Duodenal mucosa (tissue), 2 donors: ENCODE results near the gene SERPING1.

ENCODE experiments used
- H3K27ac ChIP-seq: one replicate; pipeline ENCODE4 v1.7.0; 2013; ENCODE audit warnings: low read depth, low read length
- H3K27me3 ChIP-seq, 2 donors: one replicate each; pipeline ENCODE4 v1.7.0; 2013; ENCODE audit warnings: low read length in 2 of 2, control low read depth in 1 of 2; ENCODE audit not compliant: insufficient read depth in 2 of 2, control insufficient read depth in 1 of 2
- H3K36me3 ChIP-seq, 2 donors: one replicate each; pipeline ENCODE4 v1.7.0; 2013; ENCODE audit warnings: low read length in 2 of 2, control low read depth in 1 of 2; ENCODE audit not compliant: insufficient read depth in 2 of 2, control insufficient read depth in 1 of 2
- H3K4me1 ChIP-seq, 2 donors: one replicate each; pipeline ENCODE4 v1.7.0; 2013; ENCODE audit warnings: low read length in 2 of 2, control low read depth in 1 of 2; ENCODE audit not compliant: insufficient read depth in 2 of 2, control insufficient read depth in 1 of 2
- H3K4me3 ChIP-seq, 2 donors: one replicate each; pipeline ENCODE4 v1.7.0; 2013; ENCODE audit warnings: low read length in 2 of 2, low read depth in 1 of 2
- H3K9ac ChIP-seq, 2 donors: one replicate each; pipeline ENCODE4 v1.7.0; 2013; ENCODE audit warnings: low read length in 2 of 2, low read depth in 1 of 2
- H3K9me3 ChIP-seq, 2 donors: one replicate each; pipeline ENCODE4 v1.7.0; 2013; ENCODE audit warnings: low read length in 2 of 2, control low read depth in 1 of 2; ENCODE audit not compliant: control insufficient read depth in 1 of 2

SERPING1 gene

DNA sequence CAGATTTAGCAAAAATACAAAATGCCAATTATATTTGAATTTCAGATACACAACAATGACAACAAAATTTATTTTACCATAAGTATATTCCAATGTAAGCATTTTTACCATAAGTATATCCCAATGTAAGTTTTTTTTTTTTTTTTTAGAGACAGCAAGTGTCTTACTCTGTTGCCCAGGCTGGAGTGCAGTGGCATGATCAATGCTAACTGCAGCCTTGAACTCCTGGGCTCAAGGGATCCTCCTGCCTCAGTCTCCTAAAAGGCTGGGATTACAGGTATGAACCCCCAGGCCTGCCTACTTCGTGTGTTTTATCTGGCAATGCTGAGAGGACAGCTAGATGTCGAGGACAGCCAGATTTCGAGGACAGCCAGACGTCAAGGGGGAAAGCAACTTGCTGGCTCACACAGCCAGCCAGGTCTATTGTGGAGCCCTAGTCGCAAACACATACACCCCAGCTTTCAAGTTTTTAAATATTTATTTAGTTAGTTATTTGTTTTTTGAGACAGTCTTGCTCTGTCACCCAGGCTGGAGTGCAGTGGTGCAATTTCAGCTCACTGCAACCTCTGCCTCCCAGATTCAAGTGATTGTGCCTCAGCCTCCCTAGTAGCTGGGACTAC, 1.1 kb upstream of the SERPING1 start:
- Histone ChIP-seq H3K27ac (no peak overlapping the region), H3K4me3 (no peak overlapping the region), H3K9ac (no peak overlapping the region), H3K36me3 (no peaks in the 10 kb centered on the region), H3K27me3 (peaks cover 0 to 6% of the 10 kb centered on the region in 2 donors), H3K4me1 (peaks cover 0 to 5% of the 10 kb centered on the region in 2 donors), H3K9me3 (no peaks in the 10 kb centered on the region)

- Histone ChIP-seq H3K9ac (peak overlapping the region in 1 of 2 donors; percentile 35), H3K27ac (peak overlapping the region; percentile 56), H3K27me3 (peaks cover 0 to 6% of the 10 kb centered on the region in 2 donors), H3K4me1 (peaks cover 0 to 5% of the 10 kb centered on the region in 2 donors), H3K4me3 (peak overlapping the region; percentile 34 to 38), H3K36me3 (no peaks in the 10 kb centered on the region), H3K9me3 (no peaks in the 10 kb centered on the region)
Measured at GRCh38 chr11:57597916-57598830, 688 bp downstream of the SERPING1 start.

DNA sequence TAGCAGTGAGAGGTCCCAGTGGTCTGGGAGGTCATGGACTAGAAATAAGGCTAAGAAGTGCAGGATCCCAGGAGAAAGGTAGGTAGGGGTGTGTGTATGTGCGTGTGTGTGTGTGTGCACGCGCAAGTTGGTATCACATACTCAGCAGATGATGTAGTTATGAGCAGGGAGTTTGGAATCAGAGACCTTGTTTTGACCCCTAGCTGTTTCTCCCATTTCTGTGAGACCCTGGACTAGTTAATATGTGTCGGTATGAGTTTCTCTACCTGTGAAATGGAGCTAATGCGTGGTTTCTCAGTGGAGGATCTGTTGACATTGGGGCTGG, 1.3 kb downstream of the SERPING1 start:
- peak overlapping the region in 1 of 2 donors; percentile 35 for H3K9ac ChIP-seq

DNA sequence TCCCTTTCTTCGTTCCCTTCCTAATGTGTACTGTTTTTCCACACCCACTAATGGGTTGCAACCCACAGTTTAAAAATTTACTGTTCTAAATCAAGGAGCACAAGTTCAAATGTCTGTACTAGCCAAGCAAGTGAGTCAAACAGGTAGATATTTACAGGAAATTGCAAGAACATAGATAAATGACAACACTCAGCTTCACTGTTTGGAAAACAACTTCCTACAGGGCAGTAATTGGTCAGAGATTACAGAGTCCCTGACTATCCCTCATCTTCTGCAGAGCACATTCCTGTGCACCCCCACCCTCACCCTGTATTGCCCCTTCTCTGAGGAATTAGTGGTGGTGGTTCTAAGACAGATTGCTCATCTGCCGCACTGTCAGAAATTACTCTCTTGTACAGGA, 1.9 kb downstream of the SERPING1 start:
- Histone ChIP-seq H3K4me1 (peaks cover 0 to 5% of the 10 kb centered on the region in 2 donors), H3K9ac (no peak overlapping the region), H3K4me3 (no peak overlapping the region), H3K27ac (no peak overlapping the region), H3K27me3 (peaks cover 0 to 6% of the 10 kb centered on the region in 2 donors), H3K9me3 (no peaks in the 10 kb centered on the region), H3K36me3 (no peaks in the 10 kb centered on the region)

More for the DNA sequence above, 1.3 kb downstream of the SERPING1 start:
- no peaks in the 10 kb centered on the region for H3K9me3 ChIP-seq
- no peaks in the 10 kb centered on the region for H3K36me3 ChIP-seq
- peaks cover 0 to 5% of the 10 kb centered on the region in 2 donors for H3K4me1 ChIP-seq
- H3K27ac ChIP-seq: peak overlapping the region; percentile 30
- H3K27me3 ChIP-seq: peaks cover 0 to 6% of the 10 kb centered on the region in 2 donors
- H3K4me3 ChIP-seq: peak overlapping the region; percentile 34 to 38

DNA sequence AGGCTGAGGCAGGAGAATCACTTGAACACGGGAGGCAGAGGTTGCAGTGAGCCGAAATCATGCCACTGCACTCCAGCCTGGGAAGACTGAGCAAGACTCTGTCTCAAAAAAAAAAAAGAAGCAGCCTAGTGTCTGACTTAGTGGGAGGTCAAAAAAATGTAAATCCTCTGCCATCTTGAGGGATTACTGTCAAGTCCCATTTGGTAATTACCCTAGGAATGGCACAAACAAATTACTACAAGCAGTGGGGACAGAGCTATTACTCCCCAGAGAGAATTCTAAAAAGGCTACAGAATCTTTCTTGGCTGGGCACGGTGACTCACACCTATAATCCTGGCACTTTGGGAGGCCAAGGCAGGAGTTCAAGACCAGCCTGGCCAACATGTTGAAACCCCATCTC, 3.8 kb downstream of the SERPING1 start:
- no peak overlapping the region for H3K4me3 ChIP-seq
- no peaks in the 10 kb centered on the region for H3K9me3 ChIP-seq
- peaks cover 0 to 5% of the 10 kb centered on the region in 2 donors for H3K4me1 ChIP-seq
- no peak overlapping the region for H3K27ac ChIP-seq
- H3K9ac ChIP-seq: no peak overlapping the region
- peaks cover 0 to 6% of the 10 kb centered on the region in 2 donors for H3K27me3 ChIP-seq
- peaks cover 0 to 4% of the 10 kb centered on the region in 2 donors for H3K36me3 ChIP-seq

GRCh38 chr11:57604296-57605027, 7.0 kb downstream of the SERPING1 start:
- no peak overlapping the region for H3K27ac ChIP-seq
- no peaks in the 10 kb centered on the region for H3K27me3 ChIP-seq
- H3K9ac ChIP-seq: no peak overlapping the region
- no peaks in the 10 kb centered on the region for H3K4me1 ChIP-seq
- H3K4me3 ChIP-seq: no peak overlapping the region
- peaks cover 0 to 4% of the 10 kb centered on the region in 2 donors for H3K36me3 ChIP-seq
- H3K9me3 ChIP-seq: no peaks in the 10 kb centered on the region

DNA sequence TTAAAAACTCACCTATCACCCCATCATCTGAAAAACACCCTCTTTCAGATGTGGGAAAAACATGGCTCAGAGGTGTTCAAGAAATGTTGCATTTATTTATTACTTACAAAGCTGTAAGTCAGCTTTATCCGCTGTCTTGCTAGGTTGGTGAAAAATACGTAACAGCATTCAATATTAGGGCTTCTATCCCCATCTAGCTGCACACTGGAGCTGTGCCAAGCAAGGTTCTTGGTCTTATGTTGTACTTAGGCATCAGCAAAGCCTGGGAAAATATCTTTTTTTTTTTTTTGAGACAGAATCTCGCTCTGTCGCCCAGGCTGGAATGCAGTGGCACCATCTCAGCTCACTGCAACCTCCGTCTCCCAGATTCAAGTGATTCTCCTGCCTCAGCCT, 7.5 kb downstream of the SERPING1 start:
- Histone ChIP-seq H3K9ac (no peak overlapping the region), H3K9me3 (no peaks in the 10 kb centered on the region), H3K4me1 (no peaks in the 10 kb centered on the region), H3K27ac (no peak overlapping the region), H3K36me3 (peaks cover 0 to 4% of the 10 kb centered on the region in 2 donors), H3K4me3 (no peak overlapping the region), H3K27me3 (no peaks in the 10 kb centered on the region)

- H3K9me3 ChIP-seq: no peaks in the 10 kb centered on the region
- no peaks in the 10 kb centered on the region for H3K27me3 ChIP-seq
- H3K4me1 ChIP-seq: no peaks in the 10 kb centered on the region
- H3K27ac ChIP-seq: no peak overlapping the region
- H3K36me3 ChIP-seq: peaks cover 0 to 4% of the 10 kb centered on the region in 2 donors
- no peak overlapping the region for H3K4me3 ChIP-seq
- no peak overlapping the region for H3K9ac ChIP-seq
Measured at GRCh38 chr11:57610170-57610569, 12.7 kb downstream of the SERPING1 start.

- Histone ChIP-seq H3K36me3 (no peaks in the 10 kb centered on the region), H3K9me3 (peaks cover 2 to 3% of the 10 kb centered on the region in 2 donors), H3K4me3 (no peak overlapping the region), H3K27ac (no peak overlapping the region), H3K9ac (no peak overlapping the region), H3K4me1 (no peaks in the 10 kb centered on the region), H3K27me3 (no peaks in the 10 kb centered on the region)
Measured at GRCh38 chr11:57614234-57614772, 16.8 kb downstream of the SERPING1 start.
